Neutrophil (primary cell): ENCODE data around the gene CCDC127.

Experiments
- H3K27ac ChIP-seq: fragments of 200-600 bp; sonication (generic); 2 replicates; pipeline ENCODE4 v1.5.1; 2016; ENCODE audit warnings: mild to moderate bottlenecking, moderate library complexity
- H3K27me3 ChIP-seq: fragments of 200-600 bp; sonication (generic); 2 replicates; pipeline ENCODE4 v1.6.0; 2016; ENCODE audit warnings: mild to moderate bottlenecking
- H3K36me3 ChIP-seq: fragments of 200-600 bp; sonication (generic); 2 replicates; pipeline ENCODE4 v1.5.1; 2017
- H3K4me1 ChIP-seq, 2 experiments: fragments of 200-600 bp in 1 of 2; sonication (generic) in 1 of 2; 1 replicate in 1 of 2; 2 replicates in 1 of 2; pipeline versions ENCODE4 v1.5.1 to v1.6.1; 2013 to 2016; ENCODE audit warnings: low read depth in 1 of 2, low read length in 1 of 2, mild to moderate bottlenecking in 1 of 2, moderate library complexity in 1 of 2; ENCODE audit not compliant: control insufficient read depth in 1 of 2, insufficient read depth in 1 of 2
- H3K4me3 ChIP-seq, 2 experiments: fragments of 200-600 bp in 1 of 2; sonication (generic) in 1 of 2; 1 replicate in 1 of 2; 2 replicates in 1 of 2; pipeline ENCODE4 v1.5.1; 2013 to 2016; ENCODE audit warnings: low read depth in 1 of 2, low read length in 1 of 2, mild to moderate bottlenecking in 1 of 2, moderate library complexity in 1 of 2
- H3K9me3 ChIP-seq: fragments of 200-600 bp; sonication (generic); 2 replicates; pipeline ENCODE4 v1.5.1; 2016
- CTCF ChIP-seq: fragments of 200-600 bp; sonication (generic); IDR thresholded peaks from 2 replicates; pipeline ENCODE4 v1.5.1; 2016; ENCODE audit warnings: antibody characterized with exemption

CCDC127 gene

GRCh38 chr5:155651-156410 lies 62.1 kb downstream of the CCDC127 start:
- no peak for TF ChIP-seq CTCF
- H3K4me1 ChIP-seq = no peaks in the 10 kb centered on the region
- H3K27me3 ChIP-seq = peaks cover 19% of the 10 kb centered on the region
- H3K27ac ChIP-seq = no peak overlapping the region
- H3K9me3 ChIP-seq = no peaks in the 10 kb centered on the region
- no peaks in the 10 kb centered on the region for H3K36me3 ChIP-seq
- H3K4me3 ChIP-seq = no peak overlapping the region

DNA sequence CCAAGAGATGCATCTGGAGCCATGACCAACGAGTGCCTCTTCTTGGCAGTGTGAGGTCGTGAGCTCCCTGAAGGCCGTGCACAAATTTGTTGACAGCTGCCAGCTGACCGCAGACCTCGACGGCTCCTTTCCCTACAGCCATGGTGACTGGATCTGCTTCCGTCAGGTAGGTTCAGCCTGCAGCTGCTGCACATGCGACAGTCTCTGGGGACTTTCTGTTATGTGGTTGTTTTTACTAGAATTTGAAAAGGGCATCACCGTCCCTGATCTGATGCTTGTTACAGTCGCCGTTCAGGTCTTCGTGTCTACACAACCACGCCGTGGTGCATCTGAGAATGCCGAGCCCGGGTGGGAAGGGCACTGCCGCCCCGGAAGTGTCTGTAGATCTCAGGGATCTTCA lies 63.1 kb downstream of the CCDC127 start:
- H3K27me3 ChIP-seq = peaks cover 10% of the 10 kb centered on the region
- H3K4me1 ChIP-seq = no peaks in the 10 kb centered on the region
- H3K9me3 ChIP-seq = no peaks in the 10 kb centered on the region
- no peaks in the 10 kb centered on the region for H3K36me3 ChIP-seq
- no peak overlapping the region for H3K27ac ChIP-seq
- H3K4me3 ChIP-seq = no peak overlapping the region
- TF ChIP-seq CTCF = no peak

- H3K4me1 ChIP-seq = no peaks in the 10 kb centered on the region
- no peaks in the 10 kb centered on the region for H3K36me3 ChIP-seq
- no peak overlapping the region for H3K4me3 ChIP-seq
- no peak for TF ChIP-seq CTCF
- peaks cover 4% of the 10 kb centered on the region for H3K27me3 ChIP-seq
- H3K9me3 ChIP-seq = no peaks in the 10 kb centered on the region
- no peak overlapping the region for H3K27ac ChIP-seq
Measured at GRCh38 chr5:154236-154635, 63.7 kb downstream of the CCDC127 start.

DNA sequence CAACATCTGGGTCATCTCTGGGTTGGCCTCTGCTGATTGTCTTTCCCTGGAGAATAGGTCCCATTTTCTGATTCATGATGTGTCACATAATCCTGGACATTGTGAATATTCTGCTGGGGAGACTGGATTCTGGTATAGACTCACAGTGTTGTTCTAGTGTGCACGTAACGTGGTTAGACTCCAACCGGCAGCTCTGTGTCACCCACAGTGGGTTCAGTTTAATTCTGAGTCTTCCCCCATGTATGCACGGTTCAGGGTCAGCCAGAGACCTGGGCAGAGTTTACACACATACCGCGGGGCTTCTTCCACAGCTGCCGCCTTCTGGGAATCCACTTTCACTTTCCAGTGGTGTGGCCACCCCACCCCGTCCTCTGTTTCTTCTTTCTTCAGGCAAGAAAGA lies 64.7 kb downstream of the CCDC127 start:
- TF ChIP-seq CTCF = no peak
- Histone ChIP-seq H3K36me3 (no peaks in the 10 kb centered on the region), H3K4me3 (no peak overlapping the region), H3K27ac (no peak overlapping the region), H3K9me3 (no peaks in the 10 kb centered on the region), H3K4me1 (no peaks in the 10 kb centered on the region), H3K27me3 (no peaks in the 10 kb centered on the region)

GRCh38 chr5:152077-152476 lies 65.9 kb downstream of the CCDC127 start:
- Histone ChIP-seq H3K4me3 (no peak overlapping the region), H3K9me3 (peaks cover 7% of the 10 kb centered on the region), H3K27me3 (no peaks in the 10 kb centered on the region), H3K36me3 (no peaks in the 10 kb centered on the region), H3K27ac (no peak overlapping the region), H3K4me1 (no peaks in the 10 kb centered on the region)
- no peak for TF ChIP-seq CTCF
